Breast epithelium (tissue), 3 donors: ENCODE results near the gene FASTK.

Experiments
- CTCF ChIP-seq, 3 donors: fragments of 450-650 bp; IDR thresholded peaks; one replicate each; pipeline ENCODE4 v1.5.1; 2016 to 2017; ENCODE audit warnings: antibody characterized with exemption in 3 of 3, mild to moderate bottlenecking in 3 of 3, moderate library complexity in 3 of 3
- POLR2AphosphoS5 ChIP-seq, 3 donors: sonication (generic); formaldehyde crosslinking; IDR thresholded peaks; one replicate each; pipeline ENCODE4 v1.6.1; 2017; ENCODE audit warnings: antibody characterized with exemption in 3 of 3

- TF ChIP-seq POLR2AphosphoS5 (IDR thresholded peaks at IDR 0.05) (no peak), CTCF (IDR thresholded peaks at IDR 0.05) (no peak)
These were observed 3.2 kb upstream of the FASTK start for GRCh38 chr7:151083824-151084160.
